Left ventricle myocardium superior (tissue), 1 donor: Measurements from ENCODE around the gene BMPR1A. TPM values are rescaled to one million over a fixed set of nuclear protein-coding genes. Genes with fewer than 3 reads are reported as not detected.
"Not testable (repeated sequence)": the region's sequence is repeated elsewhere in the genome, so short reads cannot be mapped to it uniquely, and the experiment has no call there.

Experiments
- ATAC-seq: fragments of 200-7000 bp; cut with Tn5 transposase; one replicate; pipeline ENCODE4 v1.9.1; 2020; ENCODE audit warnings: mild to moderate bottlenecking, moderate library complexity
- DNase-seq: peaks from one replicate; pipeline ENCODE4 v3.0.0-alpha.2; 2020
- intact Hi-C: fragments of 100-400 bp; cut with micrococcal nuclease; formaldehyde crosslinking; loops from one replicate; pipeline ENCODE4 v1.11.0; 2022
- total RNA-seq: library from RNA; stranded (reverse); fragmentation: NEBNext Ultra II Directional; extraction: Animal tissue kit (Norgen Biotek cat#: 25700); gene quantifications from one replicate; pipeline ENCODE4 v1.2.1, GENCODE V29; 2021
- donor health status: DM: no; HTN: yes; CAD: no; lungs with severe emphysema.

Gene BMPR1A
- total RNA-seq, 1 donor from 2014 or later = 48.4 TPM

DNA sequence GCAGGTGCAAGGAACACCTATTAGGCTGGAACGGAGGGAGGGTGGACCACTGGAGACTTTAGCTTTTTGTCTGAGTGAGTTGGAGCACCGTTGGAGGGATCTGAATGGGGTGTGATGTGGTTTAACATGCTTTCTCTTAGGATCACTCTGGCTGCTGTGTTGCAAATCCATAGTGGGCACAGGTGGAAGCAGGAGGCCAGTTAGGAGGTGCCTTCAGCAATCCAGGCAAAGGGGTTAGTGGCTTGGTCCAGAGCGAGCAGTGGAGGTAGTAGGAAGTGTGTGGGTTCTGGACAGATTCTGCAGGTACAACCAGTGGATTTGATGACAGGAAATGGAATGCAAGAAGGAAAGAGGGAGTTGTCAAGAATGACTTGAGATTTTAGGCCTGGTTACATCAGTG, 106.0 kb downstream of the BMPR1A start:
- intact Hi-C loops = no loop called here
- DNase-seq (no peak), ATAC-seq (no peak)

DNA sequence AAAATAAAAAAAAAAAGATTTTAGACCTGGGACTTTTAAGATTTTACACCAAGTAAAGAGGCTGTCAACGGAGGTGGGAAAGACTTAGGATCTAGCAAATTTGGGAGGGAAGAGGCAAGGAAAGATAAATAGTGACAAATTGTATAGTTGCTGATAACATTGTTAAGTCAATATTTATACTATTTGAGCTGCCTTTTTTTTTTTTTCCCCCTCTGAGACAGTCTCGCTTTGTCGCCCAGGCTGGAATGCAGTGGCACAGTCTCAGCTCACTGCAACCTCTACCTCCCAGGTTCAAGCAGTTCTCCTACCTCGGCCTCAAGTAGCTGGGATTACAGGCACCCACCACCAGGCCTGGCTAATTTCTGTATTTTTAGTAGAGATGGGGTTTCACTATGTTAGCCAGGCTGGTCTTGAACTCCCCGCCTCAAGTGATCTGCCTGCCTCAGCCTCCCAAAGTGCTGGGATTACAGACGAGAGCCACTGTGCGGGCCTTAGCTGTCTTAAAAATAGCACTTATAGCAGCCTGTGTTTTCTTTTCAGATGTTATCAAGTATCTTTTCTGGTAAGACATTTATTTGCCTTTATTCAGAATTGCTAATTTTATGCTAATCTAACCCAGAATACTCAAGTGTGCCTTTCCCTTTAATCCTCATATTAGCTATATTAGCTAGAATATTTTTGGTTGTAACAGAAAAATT, 106.5 kb downstream of the BMPR1A start:
- ATAC-seq (no peak), DNase-seq (no peak)
- intact Hi-C loops = no loop called here

DNA sequence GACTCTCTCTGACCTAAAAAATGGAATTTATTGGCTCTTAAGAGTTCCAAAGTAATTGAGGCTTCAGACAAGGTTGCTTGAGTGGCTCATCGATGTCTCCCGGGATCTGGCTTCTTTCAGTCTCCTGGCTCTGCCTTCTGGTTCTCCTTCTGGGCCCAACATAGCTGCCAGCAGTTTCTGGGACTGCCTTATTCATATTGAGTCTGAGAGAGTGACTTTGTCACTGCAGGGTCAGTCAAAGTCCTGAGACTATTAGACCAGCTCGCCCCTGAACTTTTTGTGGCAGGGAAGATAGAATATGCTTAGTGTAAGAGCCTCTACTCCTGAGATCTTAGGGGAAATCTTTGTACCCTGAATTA, 107.0 kb downstream of the BMPR1A start:
- no peak for DNase-seq
- intact Hi-C loops = no loop called here
- peak; percentile 69 for ATAC-seq

DNA sequence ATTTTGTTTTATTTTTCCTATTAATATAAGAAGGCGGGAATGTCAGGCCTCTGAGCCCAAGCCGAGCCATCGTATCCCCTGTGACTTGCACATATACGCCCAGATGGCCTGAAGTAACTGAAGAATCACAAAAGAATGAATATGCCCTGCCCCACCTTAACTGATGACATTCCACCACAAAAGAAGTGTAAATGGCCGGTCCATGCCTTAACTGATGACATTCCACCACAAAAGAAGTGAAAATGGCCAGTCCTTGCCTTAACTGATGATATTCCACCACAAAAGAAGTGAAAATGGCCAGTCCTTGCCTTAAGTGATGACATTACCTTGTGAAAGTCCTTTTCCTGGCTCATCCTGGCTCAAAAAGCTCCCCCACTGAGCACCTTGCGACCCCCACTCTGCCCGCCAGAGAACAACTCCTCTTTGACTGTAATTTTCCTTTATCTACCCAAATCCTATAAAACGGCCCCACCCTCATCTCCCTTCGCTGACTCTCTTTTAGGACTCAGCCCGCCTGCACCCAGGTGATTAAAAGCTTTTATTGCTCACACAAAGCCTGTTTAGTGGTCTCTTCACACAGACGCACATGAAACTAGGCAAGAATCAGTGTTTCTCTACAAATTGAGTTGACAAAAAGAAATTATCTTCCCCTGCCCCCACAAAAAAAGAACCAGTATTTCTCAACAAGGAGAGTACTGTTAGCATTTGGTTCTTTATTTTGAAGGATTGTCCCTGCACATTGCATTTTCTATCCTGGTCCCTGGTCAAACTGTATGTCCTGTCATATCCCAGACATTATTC, 108.8 kb downstream of the BMPR1A start:
- DNase-seq, intact Hi-C loops, ATAC-seq: not testable (repeated sequence)

DNA sequence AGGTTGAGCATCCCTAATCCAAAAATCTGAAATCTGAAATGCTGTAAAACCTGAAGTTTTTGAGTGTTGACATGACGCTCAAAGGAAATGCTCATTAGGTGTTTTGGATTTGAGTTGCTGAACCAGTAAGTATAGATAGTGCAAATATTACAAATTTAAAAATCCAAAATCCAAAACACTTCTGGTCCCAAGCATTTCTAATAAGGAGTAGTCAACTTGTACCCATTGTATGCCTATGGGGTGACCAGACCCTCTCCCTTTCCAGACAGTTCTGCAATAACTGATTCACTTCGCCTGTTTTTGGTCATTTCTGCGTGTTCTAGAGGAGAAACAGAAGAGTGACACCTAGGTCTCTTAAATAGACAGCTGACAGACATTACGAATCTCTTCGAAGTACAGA, 110.7 kb downstream of the BMPR1A start:
- intact Hi-C loops = no loop called here
- ATAC-seq (no peak), DNase-seq (no peak)

GRCh38 chr10:86868353-86868752, 111.9 kb downstream of the BMPR1A start:
- DNase-seq = no peak
- ATAC-seq = no peak
- intact Hi-C loops = no loop called here

- DNase-seq (no peak), ATAC-seq (no peak)
- intact Hi-C loops = no loop called here
These were observed 114.3 kb downstream of the BMPR1A start for GRCh38 chr10:86870679-86871078.

DNA sequence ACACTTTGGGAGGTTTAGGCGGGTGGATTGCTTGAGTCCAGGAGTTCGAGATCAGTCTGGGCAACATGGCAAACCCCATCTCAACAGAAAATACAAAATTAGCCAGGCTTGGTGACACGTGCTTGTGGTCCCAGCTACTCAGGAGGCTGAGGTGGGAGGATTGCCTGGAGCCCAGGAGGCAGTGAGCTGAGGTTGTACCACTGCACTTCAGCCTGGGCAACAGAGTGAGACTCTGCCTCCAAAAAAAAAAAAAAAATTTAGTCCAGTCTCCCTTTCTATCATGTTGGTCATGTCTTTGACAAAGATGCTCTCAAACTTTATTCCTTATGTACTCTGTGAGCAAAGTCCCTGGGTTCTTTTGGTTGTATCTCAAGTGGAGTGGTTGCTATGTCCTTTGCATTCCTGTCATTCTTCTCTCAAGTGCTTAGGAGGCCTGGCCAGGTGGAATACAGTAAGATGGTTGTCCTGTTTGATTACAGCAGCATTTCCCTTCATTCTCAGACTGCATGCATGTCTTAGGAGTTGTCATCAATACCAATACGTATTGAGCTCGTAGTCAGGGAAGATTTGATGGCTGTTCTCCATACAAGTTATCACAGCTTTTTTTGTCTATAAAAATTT, 115.3 kb downstream of the BMPR1A start:
- DNase-seq (no peak), ATAC-seq (peak; percentile 54)
- intact Hi-C loops = no loop called here

- ATAC-seq = peak; percentile 66
- DNase-seq = no peak
These were observed 116.3 kb downstream of the BMPR1A start for GRCh38 chr10:86872757-86873156.

DNA sequence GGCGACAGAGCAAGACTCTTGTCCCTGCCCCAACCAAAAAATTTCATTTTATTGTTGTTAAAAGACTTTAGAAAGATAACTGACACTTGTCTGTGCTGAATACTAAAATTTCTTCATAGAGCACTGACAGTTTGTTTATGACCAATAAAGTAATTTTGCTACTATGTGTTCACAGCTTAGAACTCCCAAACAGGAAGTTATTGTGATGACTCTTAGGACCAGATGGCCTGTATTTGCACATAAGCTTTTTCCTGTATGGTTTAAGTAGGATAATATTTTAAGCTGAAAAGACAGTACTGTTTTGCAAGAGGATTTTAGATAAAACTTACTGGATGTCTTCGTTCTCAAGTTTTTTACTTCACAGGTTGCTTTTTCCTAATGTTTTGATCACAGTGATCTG, 120.3 kb downstream of the BMPR1A start:
- no peak for DNase-seq
- intact Hi-C loops = no loop called here
- ATAC-seq = no peak

More at GRCh38 chr10:86872757-86873156, 116.3 kb downstream of the BMPR1A start:
- intact Hi-C loops = no loop called here

- intact Hi-C loops = no loop called here
- ATAC-seq = no peak
- DNase-seq = no peak
These were observed 122.7 kb downstream of the BMPR1A start for GRCh38 chr10:86878983-86879713.

DNA sequence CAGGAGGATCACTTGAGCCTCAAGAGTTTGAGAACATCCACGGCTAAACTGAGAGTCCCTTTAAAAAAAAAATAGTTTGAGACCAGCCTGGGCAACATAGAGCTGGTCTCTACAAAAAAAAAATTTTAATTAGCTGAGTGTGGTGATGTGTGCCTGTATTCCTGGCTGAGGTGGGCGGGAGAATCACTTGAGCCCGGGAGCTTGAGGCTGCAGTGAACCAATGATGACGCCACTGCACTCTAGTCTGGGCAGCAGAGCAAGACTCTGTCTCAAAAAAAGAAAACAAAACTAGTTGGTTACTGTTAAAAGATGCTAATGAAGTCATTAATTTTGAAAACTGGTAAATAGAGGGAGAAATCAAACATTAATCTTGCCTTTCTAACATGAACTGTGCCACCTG, 124.6 kb downstream of the BMPR1A start:
- intact Hi-C loops = no loop called here
- ATAC-seq (no peak), DNase-seq (no peak)

DNA sequence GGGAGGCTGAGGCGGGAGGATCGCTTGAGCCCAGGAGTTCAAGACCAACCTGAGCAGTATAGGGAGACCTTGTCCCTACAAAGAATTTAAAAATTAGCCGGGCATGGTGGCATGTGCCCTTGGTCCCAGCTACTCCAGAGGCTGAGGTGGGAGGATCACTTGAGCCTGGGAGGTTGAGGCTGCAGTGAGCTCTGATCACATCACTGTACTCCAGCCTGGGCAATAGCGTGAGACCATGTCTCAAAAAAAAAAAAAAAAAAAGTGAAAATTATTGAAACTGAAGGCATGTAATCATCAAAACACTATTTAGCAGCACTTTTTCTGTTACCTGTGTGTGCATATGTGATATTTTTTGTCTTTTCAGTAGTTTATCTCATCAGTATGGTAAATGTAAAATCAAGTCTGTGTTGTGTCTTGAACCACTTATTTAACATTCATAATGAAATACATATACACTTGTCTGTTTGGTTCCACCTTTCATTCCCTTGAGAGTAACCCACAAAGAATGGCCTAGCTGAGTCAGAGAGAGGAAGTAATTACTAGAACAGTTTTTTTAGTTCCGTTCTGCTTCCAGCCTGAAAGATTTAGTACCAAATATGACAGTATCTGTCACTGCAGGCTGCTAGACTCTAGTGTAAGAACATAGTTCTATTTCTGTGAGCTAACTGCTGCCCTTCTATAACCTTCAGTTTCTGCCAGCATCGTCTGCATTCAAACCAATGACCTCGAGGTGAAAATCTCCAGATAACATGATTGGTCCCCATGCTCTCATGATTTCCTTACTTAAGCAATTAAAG, 132.4 kb downstream of the BMPR1A start:
- intact Hi-C loops = no loop called here
- ATAC-seq (peak; percentile 85), DNase-seq (no peak)

GRCh38 chr10:86889997-86890396, 133.6 kb downstream of the BMPR1A start:
- DNase-seq (no peak), ATAC-seq (peak; percentile 66)
- intact Hi-C loops = loop anchor here (10.0 kb wide), 1 partner anchor 175 kb away; no protein-coding TSS in a partner anchor

- DNase-seq (no peak), ATAC-seq (no peak)
- intact Hi-C loops = loop anchor here (10.0 kb wide), 1 partner anchor 184 kb away; no protein-coding TSS in a partner anchor
These were observed 142.1 kb downstream of the BMPR1A start for GRCh38 chr10:86898511-86898910.

GRCh38 chr10:86899132-86899531, 142.7 kb downstream of the BMPR1A start:
- intact Hi-C loops = loop anchor here (10.0 kb wide), 1 partner anchor 184 kb away; no protein-coding TSS in a partner anchor
- ATAC-seq (no peak), DNase-seq (no peak)

DNA sequence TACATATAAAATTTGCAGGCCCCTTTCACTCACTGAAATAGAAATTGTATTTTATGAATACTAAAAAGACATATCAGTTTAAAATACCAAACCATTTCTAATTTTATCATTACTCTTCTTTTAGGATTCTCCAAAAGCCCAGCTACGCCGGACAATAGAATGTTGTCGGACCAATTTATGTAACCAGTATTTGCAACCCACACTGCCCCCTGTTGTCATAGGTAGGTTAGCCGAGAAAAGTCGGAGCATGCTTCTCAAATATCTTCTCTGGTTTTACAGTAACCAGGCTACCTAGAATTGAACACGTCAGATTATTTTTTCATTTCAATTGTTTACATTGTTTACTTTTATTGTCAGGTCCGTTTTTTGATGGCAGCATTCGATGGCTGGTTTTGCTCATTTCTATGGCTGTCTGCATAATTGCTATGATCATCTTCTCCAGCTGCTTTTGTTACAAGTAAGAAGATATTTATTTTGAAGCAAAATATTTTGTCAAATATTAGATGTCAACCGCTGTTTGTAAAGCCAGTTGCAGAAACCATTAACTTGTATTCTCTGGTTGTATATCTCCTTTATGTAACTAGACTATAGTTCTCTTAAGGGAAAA, 143.4 kb downstream of the BMPR1A start:
- DNase-seq (no peak), ATAC-seq (peak; percentile 62)
- intact Hi-C loops = loop anchor here (10.0 kb wide), 1 partner anchor 185 kb away; no protein-coding TSS in a partner anchor

DNA sequence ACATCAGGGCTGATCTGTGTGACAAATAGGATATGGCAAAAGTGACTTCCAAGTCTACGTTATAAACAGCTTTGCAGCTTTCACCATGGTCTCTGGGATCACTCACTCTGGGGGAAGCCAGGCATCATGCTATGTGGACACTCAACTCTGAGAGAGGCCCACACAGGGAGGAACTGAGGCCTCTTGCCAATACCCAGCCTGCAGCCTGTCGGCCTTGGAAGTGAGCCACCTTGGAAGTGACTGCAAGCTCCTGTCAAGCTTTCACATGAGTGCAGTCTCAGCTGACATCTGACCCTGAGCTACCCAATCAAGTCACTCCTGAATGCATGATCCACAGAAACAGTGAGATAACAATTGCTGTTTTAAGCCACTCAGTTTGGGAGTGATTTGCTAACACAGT, 144.5 kb downstream of the BMPR1A start:
- peak; percentile 87 for DNase-seq
- intact Hi-C loops = no loop called here

More for the DNA sequence above, 144.5 kb downstream of the BMPR1A start:
- peak; percentile 94 for ATAC-seq
